ENCODE measurements around the gene DMC1.

DNA sequence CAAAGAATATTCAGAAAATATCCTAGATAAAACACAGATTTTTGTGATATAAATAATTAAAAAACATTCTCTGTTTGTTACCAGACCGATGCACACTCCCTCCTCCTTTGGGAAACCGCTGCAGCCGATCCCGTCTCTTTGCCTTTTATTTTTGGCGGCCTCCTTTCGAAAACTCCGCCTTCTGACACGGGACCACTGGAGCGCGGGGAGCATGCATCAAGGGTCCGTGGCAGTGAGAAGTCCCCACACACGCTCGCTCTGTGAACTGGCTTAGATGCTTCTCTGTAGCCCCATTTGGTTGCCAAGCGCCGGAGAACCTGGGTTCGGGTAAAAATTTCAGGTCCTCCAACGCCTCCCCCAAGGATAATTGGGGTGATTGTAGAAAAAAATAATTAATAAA lies 80.8 kb downstream of the DMC1 start:
- no peak for TF ChIP-seq EZH2 (optimal IDR thresholded peaks at IDR 0.05; ENCODE audit: low read depth, low read length)
- no peak for TF ChIP-seq EZH2phosphoT487 (IDR thresholded peaks at IDR 0.05; ENCODE audit: low read length)
- TF ChIP-seq, protein P1, sequence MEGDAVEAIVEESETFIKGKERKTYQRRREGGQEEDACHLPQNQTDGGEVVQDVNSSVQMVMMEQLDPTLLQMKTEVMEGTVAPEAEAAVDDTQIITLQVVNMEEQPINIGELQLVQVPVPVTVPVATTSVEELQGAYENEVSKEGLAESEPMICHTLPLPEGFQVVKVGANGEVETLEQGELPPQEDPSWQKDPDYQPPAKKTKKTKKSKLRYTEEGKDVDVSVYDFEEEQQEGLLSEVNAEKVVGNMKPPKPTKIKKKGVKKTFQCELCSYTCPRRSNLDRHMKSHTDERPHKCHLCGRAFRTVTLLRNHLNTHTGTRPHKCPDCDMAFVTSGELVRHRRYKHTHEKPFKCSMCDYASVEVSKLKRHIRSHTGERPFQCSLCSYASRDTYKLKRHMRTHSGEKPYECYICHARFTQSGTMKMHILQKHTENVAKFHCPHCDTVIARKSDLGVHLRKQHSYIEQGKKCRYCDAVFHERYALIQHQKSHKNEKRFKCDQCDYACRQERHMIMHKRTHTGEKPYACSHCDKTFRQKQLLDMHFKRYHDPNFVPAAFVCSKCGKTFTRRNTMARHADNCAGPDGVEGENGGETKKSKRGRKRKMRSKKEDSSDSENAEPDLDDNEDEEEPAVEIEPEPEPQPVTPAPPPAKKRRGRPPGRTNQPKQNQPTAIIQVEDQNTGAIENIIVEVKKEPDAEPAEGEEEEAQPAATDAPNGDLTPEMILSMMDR (IDR thresholded peaks at IDR 0.05; ENCODE audit: low read length), result no peak
